DMS153 (cell line): ENCODE data around the gene OR5D13.

Source experiments
- DNase-seq: peaks from one replicate; lab custom pipeline; 2025; lab: John Stamatoyannopoulos, UW

OR5D13 gene, protein sequence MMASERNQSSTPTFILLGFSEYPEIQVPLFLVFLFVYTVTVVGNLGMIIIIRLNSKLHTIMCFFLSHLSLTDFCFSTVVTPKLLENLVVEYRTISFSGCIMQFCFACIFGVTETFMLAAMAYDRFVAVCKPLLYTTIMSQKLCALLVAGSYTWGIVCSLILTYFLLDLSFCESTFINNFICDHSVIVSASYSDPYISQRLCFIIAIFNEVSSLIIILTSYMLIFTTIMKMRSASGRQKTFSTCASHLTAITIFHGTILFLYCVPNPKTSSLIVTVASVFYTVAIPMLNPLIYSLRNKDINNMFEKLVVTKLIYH

DNA sequence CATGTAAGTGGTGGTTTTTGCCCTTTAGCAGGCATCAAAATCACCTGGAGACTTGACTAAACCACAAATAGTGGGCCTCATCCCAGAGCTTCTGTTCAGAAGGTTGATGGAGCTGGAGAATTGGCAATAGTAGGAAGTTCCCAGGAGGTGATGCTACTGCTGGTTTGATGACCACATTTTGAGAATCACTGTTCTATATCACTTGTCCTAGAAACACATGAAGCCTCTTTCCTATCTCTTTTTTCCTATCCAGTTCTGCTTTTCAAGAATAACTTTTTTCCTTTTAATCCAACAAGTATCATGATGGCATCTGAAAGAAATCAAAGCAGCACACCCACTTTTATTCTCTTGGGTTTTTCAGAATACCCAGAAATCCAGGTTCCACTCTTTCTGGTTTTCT, at the start of gene OR5D13:
Gene OR5D13 (plus strand): TSS at position 301 of the 400 bp plus-strand sequence. CDS start 0 bp downstream, at position 301.
- DNase-seq: no peak

DNA sequence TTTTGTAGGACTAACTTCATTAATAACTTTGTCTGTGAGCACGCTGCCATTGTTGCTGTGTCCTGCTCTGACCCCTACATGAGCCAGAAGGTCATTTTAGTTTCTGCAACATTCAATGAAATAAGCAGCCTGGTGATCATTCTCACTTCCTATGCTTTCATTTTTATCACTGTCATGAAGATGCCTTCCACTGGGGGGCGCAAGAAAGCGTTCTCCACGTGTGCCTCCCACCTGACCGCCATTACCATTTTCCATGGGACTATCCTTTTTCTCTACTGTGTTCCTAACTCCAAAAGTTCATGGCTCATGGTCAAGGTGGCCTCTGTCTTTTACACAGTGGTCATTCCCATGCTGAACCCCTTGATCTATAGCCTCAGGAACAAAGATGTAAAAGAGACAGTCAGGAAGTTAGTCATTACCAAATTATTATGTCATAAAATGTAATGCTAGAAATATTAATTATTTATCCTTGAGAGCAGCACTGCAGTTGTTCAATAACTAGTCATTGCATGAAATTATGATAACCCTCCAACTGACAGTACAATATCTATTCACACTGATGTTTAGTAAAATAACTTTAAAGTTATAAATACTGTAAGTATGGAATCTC, 46.4 kb upstream of the OR5D13 start:
- no peak for DNase-seq

DNA sequence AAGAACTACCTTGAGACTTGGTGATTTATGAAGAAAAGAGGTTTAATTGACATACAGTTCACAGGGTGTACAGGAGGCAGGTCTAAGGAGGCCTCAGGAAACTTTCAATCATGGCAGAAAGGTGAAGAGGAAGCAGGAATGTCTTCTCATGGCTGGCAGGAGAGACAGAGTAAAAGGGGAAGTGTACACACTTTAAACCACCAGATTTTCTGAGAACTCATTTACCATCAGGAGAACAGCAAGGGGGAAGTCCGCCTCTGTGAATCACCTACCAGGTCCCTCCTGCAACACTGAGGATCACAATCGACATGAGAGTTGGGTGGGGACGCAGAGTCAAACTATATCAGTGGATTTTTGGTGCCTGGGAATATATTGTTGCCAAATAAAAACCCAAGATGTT, 40.3 kb upstream of the OR5D13 start:
- DNase-seq: no peak

DNA sequence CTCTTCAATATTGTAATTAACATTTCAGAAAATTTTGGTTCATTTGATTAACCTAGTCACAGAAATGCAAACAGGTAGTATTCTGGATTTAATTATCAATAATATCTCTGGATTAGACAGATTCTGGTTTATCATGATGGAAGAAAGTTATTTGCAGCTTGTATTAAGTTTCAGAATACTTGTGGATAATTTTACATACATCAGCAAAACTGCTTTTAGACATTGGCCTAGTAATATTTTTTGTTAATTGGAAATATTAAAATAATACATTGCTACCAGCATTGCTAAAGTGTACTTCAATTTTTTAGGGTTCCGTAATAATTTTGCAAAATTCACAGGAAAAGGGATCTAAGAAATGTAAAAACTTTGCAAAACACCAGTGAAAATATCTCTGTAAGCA, 18.4 kb downstream of the OR5D13 start:
- no peak for DNase-seq

DNA sequence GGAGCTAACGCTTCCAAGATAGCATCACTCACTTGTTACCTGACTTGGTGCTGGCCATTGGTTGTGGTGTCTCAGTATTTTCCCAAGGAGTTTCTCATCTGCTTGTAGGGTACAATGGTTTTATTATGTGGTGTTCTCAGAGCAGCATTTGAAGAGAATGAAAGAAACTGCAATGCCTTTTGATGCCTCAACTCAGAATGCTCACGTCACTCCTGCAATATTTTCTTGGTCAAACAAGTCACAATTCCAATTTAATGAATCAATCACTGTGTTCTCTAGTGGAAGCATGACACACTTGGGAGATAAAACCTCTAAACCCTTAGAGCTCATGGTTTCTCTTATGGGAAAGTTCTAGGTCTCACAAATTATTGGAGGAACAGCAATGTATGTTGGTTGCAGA, 20.1 kb downstream of the OR5D13 start:
- no peak for DNase-seq

DNA sequence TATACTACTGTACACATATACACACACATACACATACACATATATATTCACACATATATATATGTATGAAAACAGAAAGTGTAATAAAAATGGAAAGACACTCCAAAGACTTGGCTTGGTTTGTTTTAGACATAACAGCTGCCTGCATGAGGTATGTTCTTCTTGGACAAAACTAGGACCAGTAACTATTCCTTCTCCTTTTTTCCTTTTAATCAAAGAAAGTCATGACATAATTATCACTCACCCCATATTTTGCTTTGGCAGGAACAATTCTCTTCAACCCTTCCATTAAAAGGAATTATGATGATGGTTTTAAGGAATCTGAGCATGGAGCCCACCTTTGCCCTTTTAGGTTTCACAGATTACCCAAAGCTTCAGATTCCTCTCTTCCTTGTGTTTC, 22.0 kb downstream of the OR5D13 start, which contains the start of gene OR5D14:
Gene OR5D14 (plus strand): TSS at position 301 of the 400 bp plus-strand sequence. CDS start 0 bp downstream, at position 301.
- DNase-seq: no peak

DNA sequence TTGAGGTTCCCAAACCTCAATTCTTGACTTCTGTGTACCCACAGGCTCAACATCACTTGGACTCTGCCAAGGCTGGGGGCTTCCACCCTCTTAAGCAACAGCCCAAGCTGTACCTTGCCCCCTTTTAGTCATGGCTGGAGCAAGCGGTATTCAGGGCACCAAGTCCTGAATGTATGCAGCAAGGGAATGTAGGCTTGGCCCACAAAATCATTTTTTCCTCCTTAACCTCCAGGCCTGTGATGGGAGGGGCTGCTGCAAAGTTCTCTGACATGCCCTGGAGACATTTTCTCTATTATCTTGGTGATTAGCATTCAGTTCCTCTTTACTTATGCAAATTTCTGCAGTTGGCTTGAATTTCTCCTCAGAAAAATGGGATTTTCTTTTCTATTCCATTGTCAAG, 33.0 kb downstream of the OR5D13 start:
- no peak for DNase-seq

DNA sequence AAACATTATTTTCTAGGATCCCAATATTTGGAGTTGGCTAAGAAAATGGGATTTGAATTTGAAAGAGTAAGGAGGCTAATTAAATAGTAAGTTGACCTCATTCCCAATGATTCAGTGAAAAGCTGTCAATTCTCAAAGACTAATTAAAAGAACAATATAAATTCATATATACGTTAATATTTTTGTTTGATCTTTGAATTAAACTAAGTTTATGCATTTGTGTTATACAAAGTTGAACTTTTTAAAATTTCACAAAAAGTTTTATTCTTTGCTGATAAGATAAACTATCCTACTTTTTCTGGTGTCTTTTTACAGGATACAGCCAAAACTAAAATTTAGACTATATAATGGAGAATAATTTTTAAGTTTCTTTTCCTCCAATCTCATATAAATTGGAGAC, 37.8 kb downstream of the OR5D13 start, which contains the start of gene OR5L1:
Gene OR5L1 (plus strand): TSS at position 301 of the 400 bp plus-strand sequence. CDS start 100 bp downstream, outside the sequence.
- no peak for DNase-seq

DNA sequence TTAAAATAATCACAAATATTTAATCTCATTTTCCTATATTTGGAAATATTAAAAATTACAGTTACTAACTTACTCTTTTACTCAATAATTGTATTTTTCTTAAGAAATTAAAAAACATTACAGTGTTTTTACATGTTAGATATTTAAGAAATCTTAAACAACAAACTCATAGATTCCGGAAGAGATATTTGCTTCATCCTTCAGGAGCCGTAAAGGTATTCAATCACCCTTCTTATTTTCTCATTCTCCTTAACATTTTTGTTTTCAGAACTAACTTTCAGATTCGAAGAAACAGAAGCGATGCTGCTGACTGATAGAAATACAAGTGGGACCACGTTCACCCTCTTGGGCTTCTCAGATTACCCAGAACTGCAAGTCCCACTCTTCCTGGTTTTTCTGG, 46.1 kb downstream of the OR5D13 start, which contains the start of gene OR5D18:
Gene OR5D18 (plus strand): TSS at position 301 of the 400 bp plus-strand sequence. CDS start 0 bp downstream, at position 301.
- DNase-seq: no peak
